ENCODE measurements around the gene TRIM42. TPM values are rescaled to one million over a fixed set of nuclear protein-coding genes. Genes with fewer than 3 reads are reported as not detected.

TRIM42 gene
- polyA plus RNA-seq, 2 of the 4 experiments (the other 2 are of a cell fraction), result not detected

GRCh38 chr3:140723576-140723975 is 45.7 kb downstream of the TRIM42 start:
- H3K4me1 ChIP-seq, result no peaks in the 10 kb centered on the region
- no peak for FAIRE-seq
- H3K9me3 ChIP-seq, result no peaks in the 10 kb centered on the region
- DNase-seq (ENCODE audit: low read depth in 1 of 2, low spot score in 1 of 2), result no peak
- ChIA-PET POLR2A (no interaction called here), CTCF (interaction anchor here (1.9 kb wide), 1 partner anchor 13 kb away, joined by 4 read pairs; no protein-coding TSS in a partner anchor)
- ATAC-seq, result no peak
- H3K4me3 ChIP-seq, result no peak overlapping the region
- H3K27ac ChIP-seq, result no peak overlapping the region
- H3K4me2 ChIP-seq, result no peak overlapping the region
- 0% methylated on average over 2 of the region's 3 CpGs for WGBS (ENCODE audit: missing lambda C conversion rate)
- no peak for TF ChIP-seq HOXB5 (CRISPR knock-in tag; IDR thresholded peaks at IDR 0.05)
- TF ChIP-seq ELK1 (IDR thresholded peaks at IDR 0.05; ENCODE audit: low read depth, low read length), result no peak
- TF ChIP-seq NR3C1 (IDR thresholded peaks at IDR 0.05), result no peak
- no peak for TF ChIP-seq GATA3 (IDR thresholded peaks at IDR 0.05; ENCODE audit: borderline replicate concordance)
- TF ChIP-seq MAZ (IDR thresholded peaks at IDR 0.05; ENCODE audit: borderline replicate concordance, low read depth, low read length), result no peak

- Histone ChIP-seq H3K4me2 (no peak overlapping the region), H3K27ac (no peak overlapping the region), H3K9me3 (no peaks in the 10 kb centered on the region), H3K4me1 (no peaks in the 10 kb centered on the region), H3K4me3 (no peak overlapping the region)
- FAIRE-seq (no peak), ATAC-seq (no peak), DNase-seq (ENCODE audit: low read depth in 1 of 2, low spot score in 1 of 2) (no peak)
- TF ChIP-seq REST (IDR thresholded peaks at IDR 0.05), result no peak
- no peak for TF ChIP-seq BCL3 (IDR thresholded peaks at IDR 0.05)
- no peak for TF ChIP-seq HEYL (CRISPR knock-in tag; IDR thresholded peaks at IDR 0.05)
- no peak for TF ChIP-seq GATA3 (IDR thresholded peaks at IDR 0.05; ENCODE audit: borderline replicate concordance)
- TF ChIP-seq FOXS1 (CRISPR knock-in tag; IDR thresholded peaks at IDR 0.05), result no peak
- no peak for TF ChIP-seq NFE2L2 (conservative IDR thresholded peaks at IDR 0.05; ENCODE audit: low read length)
- TF ChIP-seq JUNB (IDR thresholded peaks at IDR 0.05), result no peak
- TF ChIP-seq RFX5 (IDR thresholded peaks at IDR 0.05), result no peak
- TF ChIP-seq TP53 (CRISPR knock-in tag; IDR thresholded peaks at IDR 0.05), result no peak
- TF ChIP-seq ELK1 (IDR thresholded peaks at IDR 0.05; ENCODE audit: low read depth, low read length), result no peak
- no peak for TF ChIP-seq CHD4 (IDR thresholded peaks at IDR 0.05; ENCODE audit: borderline replicate concordance)
- no peak for TF ChIP-seq EHMT2 (IDR thresholded peaks at IDR 0.05; ENCODE audit: low read depth)
- TF ChIP-seq JUN (IDR thresholded peaks at IDR 0.05), result no peak
- no peak for TF ChIP-seq RNF2 (IDR thresholded peaks at IDR 0.05; ENCODE audit: borderline replicate concordance, low read depth)
- no peak for TF ChIP-seq TFCP2L1 (CRISPR knock-in tag; IDR thresholded peaks at IDR 0.05)
- no peak for TF ChIP-seq HOXA7 (CRISPR knock-in tag; IDR thresholded peaks at IDR 0.05)
- no peak for TF ChIP-seq POLR2AphosphoS2 (conservative IDR thresholded peaks at IDR 0.05; ENCODE audit: low read length)
- no peak for TF ChIP-seq HES2 (IDR thresholded peaks at IDR 0.05)
- TF ChIP-seq RARB (CRISPR knock-in tag; IDR thresholded peaks at IDR 0.05), result no peak
- ChIA-PET POLR2A (no interaction called here), CTCF (interaction anchor here (0.5 kb wide), 1 partner anchor 184 kb away, joined by 3 read pairs; no protein-coding TSS in a partner anchor)
- WGBS (ENCODE audit: missing lambda C conversion rate), result 35% methylated on average over 3 of the region's 4 CpGs
Observed at GRCh38 chr3:140724856-140725812, 47.3 kb downstream of the TRIM42 start.
